HCT116 (cell line): ENCODE results near the gene EIF3A. TPM values are rescaled to one million over a fixed set of nuclear protein-coding genes. Genes with fewer than 3 reads are reported as not detected.

Experiments used
- ATAC-seq: fragments of 200-7000 bp; cut with Tn5 transposase; 2 replicates; pipeline ENCODE4 v1.9.1; 2020; ENCODE audit warnings: mild to moderate bottlenecking, moderate library complexity
- BruUV-seq: library from RNA; stranded (reverse); fragments of 400-500 nt; replicated peaks from 2 replicates; lab custom pipeline; 2021; lab: Mats Ljungman, UMichigan
- CTCF ChIA-PET: fragments of 300-600 bp; sonication (Branson Sonifier 250); formaldehyde crosslinking; loops from one replicate; lab custom pipeline; 2021; ENCODE audit warnings: antibody characterized with exemption; lab: Charles Lee
- POLR2A ChIA-PET: fragments of 300-600, 350-600 bp; sonication (Branson Sonifier 250); formaldehyde crosslinking; loops from one replicate; lab custom pipeline; 2021; ENCODE audit warnings: antibody characterized with exemption; lab: Charles Lee
- RAD21 ChIA-PET, 2 experiments: fragments of 300-600 bp; sonication (Branson Sonifier 250); formaldehyde crosslinking; loops; one replicate each; lab custom pipeline; 2023; ENCODE audit warnings: low total read pairs in 2 of 2; ENCODE audit not compliant: uncharacterized antibody in 2 of 2, unreplicated experiment in 2 of 2, low non-redundant PET in 1 of 2; lab: Charles Lee
- DNase-seq: peaks from one replicate; pipeline ENCODE4 v3.0.0-alpha.2; 2010; ENCODE audit warnings: low read depth, low spot score
- H2AFZ ChIP-seq: fragments of 200-600 bp; shearing (Covaris generic), sonication (generic); 2 replicates; pipeline ENCODE4 v1.6.1; 2017; ENCODE audit warnings: low read depth, mixed run types, mixed read lengths, antibody characterized with exemption, low read length; ENCODE audit not compliant: poor library complexity, severe bottlenecking
- H3K27ac ChIP-seq: 2 replicates; pipeline ENCODE4 v1.5.1; 2012; ENCODE audit warnings: low read depth, low read length
- H3K27me3 ChIP-seq: fragments of 200-600 bp; sonication (generic); 2 replicates; pipeline ENCODE4 v1.6.1; 2016; ENCODE audit warnings: mixed run types, low read length, mixed read lengths; ENCODE audit not compliant: insufficient read depth
- H3K36me3 ChIP-seq, 2 experiments: fragments of 200-500 bp in 1 of 2; fragments of 200-600 bp in 1 of 2; sonication (Bioruptor generic) in 1 of 2; sonication (generic) in 1 of 2; 2 replicates each; pipeline versions ENCODE4 v1.5.1 to v1.6.1; 2014 to 2016; ENCODE audit warnings: low read length in 2 of 2, inconsistent platforms in 1 of 2, mixed read lengths in 1 of 2, mixed run types in 1 of 2; ENCODE audit not compliant: insufficient read depth in 2 of 2, control insufficient read depth in 1 of 2
- H3K4me1 ChIP-seq, 2 experiments: fragments of 200-600 bp in 1 of 2; sonication (generic) in 1 of 2; 2 replicates each; pipeline versions ENCODE4 v1.5.1 to v1.6.1; 2012 to 2017; ENCODE audit warnings: low read length in 2 of 2, inconsistent platforms in 1 of 2, mild to moderate bottlenecking in 1 of 2, mixed read lengths in 1 of 2, mixed run types in 1 of 2, moderate library complexity in 1 of 2; ENCODE audit not compliant: insufficient read depth in 2 of 2, control insufficient read depth in 1 of 2
- H3K4me2 ChIP-seq: fragments of 200-600 bp; sonication (generic); 2 replicates; pipeline ENCODE4 v1.6.1; 2017; ENCODE audit warnings: mixed run types, low read length, mixed read lengths
- H3K4me3 ChIP-seq, 2 experiments: fragments of 200-600 bp in 1 of 2; sonication (generic) in 1 of 2; replicated peaks in 1 of 2; 2 replicates each; pipeline ENCODE4 v1.5.1; 2011 to 2016; ENCODE audit warnings: low read length in 2 of 2, control low read depth in 1 of 2, low read depth in 1 of 2, mild to moderate bottlenecking in 1 of 2, mixed read lengths in 1 of 2, mixed run types in 1 of 2
- H3K79me2 ChIP-seq: fragments of 200-600 bp; sonication (generic); 2 replicates; pipeline ENCODE4 v1.6.1; 2017; ENCODE audit warnings: mild to moderate bottlenecking, mixed run types, low read length, moderate library complexity, mixed read lengths; ENCODE audit not compliant: insufficient read depth
- H3K9ac ChIP-seq: fragments of 200-600 bp; sonication (generic); 2 replicates; pipeline ENCODE4 v1.6.1; 2016; ENCODE audit warnings: low read length, mixed read lengths
- H3K9me2 ChIP-seq: fragments of 200-600 bp; sonication (generic), shearing (Covaris generic); 2 replicates; pipeline ENCODE4 v1.6.1; 2017; ENCODE audit warnings: mixed run types, mild to moderate bottlenecking, moderate library complexity; ENCODE audit not compliant: insufficient read depth
- H3K9me3 ChIP-seq, 2 experiments: fragments of 200-500 bp in 1 of 2; fragments of 200-600 bp in 1 of 2; sonication (Bioruptor generic) in 1 of 2; sonication (generic) in 1 of 2; 2 replicates each; pipeline ENCODE4 v1.6.1; 2014 to 2017; ENCODE audit warnings: low read length in 2 of 2, mixed read lengths in 2 of 2, inconsistent platforms in 1 of 2, low read depth in 1 of 2, mild to moderate bottlenecking in 1 of 2, mixed run types in 1 of 2, moderate library complexity in 1 of 2; ENCODE audit not compliant: control insufficient read depth in 1 of 2, insufficient read depth in 1 of 2
- H4K20me1 ChIP-seq: fragments of 200-600 bp; sonication (generic), shearing (Covaris generic); 2 replicates; pipeline ENCODE4 v1.6.1; 2017; ENCODE audit warnings: mixed run types, mild to moderate bottlenecking, moderate library complexity; ENCODE audit not compliant: insufficient read depth
- ATF3 ChIP-seq: IDR thresholded peaks from 2 replicates; pipeline ENCODE4 v1.6.1; 2012
- EZH2phosphoT487 ChIP-seq: fragments of 200-600 bp; IDR thresholded peaks from 2 replicates; pipeline ENCODE4 v1.6.1; 2018; ENCODE audit warnings: antibody characterized with exemption, borderline replicate concordance
- POLR2A ChIP-seq: IDR thresholded peaks from 2 replicates; pipeline ENCODE4 v1.7.0; 2011; ENCODE audit warnings: borderline replicate concordance; ENCODE audit not compliant: insufficient read depth, insufficient read length; ENCODE audit errors: extremely low read depth
- POLR2AphosphoS5 ChIP-seq: IDR thresholded peaks from 2 replicates; pipeline ENCODE4 v1.6.1; 2011; ENCODE audit warnings: mild to moderate bottlenecking, low read depth, low read length, moderate library complexity
- YY1 ChIP-seq: IDR thresholded peaks from 2 replicates; pipeline ENCODE4 v1.6.1; 2011; ENCODE audit warnings: low read length, low read depth, moderate library complexity, mild to moderate bottlenecking; ENCODE audit not compliant: insufficient replicate concordance; ENCODE audit errors: extremely low read depth
- ZFX ChIP-seq: fragments of 450-650 bp; IDR thresholded peaks from 2 replicates; pipeline ENCODE4 v1.6.1; 2017
- intact Hi-C: fragments of 100-400 bp; cut with micrococcal nuclease; formaldehyde crosslinking; loops from 2 replicates; pipeline ENCODE4 v1.10.0; 2022
- total RNA-seq: library from RNA; stranded (reverse); gene quantifications from one replicate; pipeline ENCODE4 v1.2.1, GENCODE V29; 2021; ENCODE audit not compliant: unreplicated experiment

The EIF3A gene
- total RNA-seq, 1 experiment from 2014 or later, result 271 TPM

GRCh38 chr10:119104654-119105015 is 24.0 kb upstream of the EIF3A start:
- intact Hi-C loops, result loop anchor here (1.0 kb wide), 1 partner anchor 25 kb away; no protein-coding TSS in a partner anchor
- Histone ChIP-seq H3K27ac (peak overlapping the region; percentile 73), H3K4me1 (peaks cover 4 to 22% of the 10 kb centered on the region in 2 experiments), H3K9me2 (no peaks in the 10 kb centered on the region), H3K79me2 (peaks cover 12% of the 10 kb centered on the region), H3K4me3 (peak overlapping the region; percentile 82 to 90), H3K27me3 (no peaks in the 10 kb centered on the region), H3K9ac (peak overlapping the region; percentile 79), H2AFZ (no peak overlapping the region), H3K4me2 (peak overlapping the region; percentile 99), H4K20me1 (no peaks in the 10 kb centered on the region), H3K9me3 (no peaks in the 10 kb centered on the region), H3K36me3 (0 out of 4 replicates have a peak, but pooled peaks cover 0 to 2% of the 10 kb centered on the region in 2 experiments)
- ChIA-PET POLR2A (interaction anchor here (0.6 to 1.1 kb wide), 4 partner anchors 22 to 76 kb away, joined by 3 read pairs; no protein-coding TSS in a partner anchor), RAD21 (interaction anchor here in 1 of 2 experiments (0.6 kb wide), 1 partner anchor 441 kb away, joined by 3 read pairs; no protein-coding TSS in a partner anchor), CTCF (no interaction called here)
- TF ChIP-seq ATF3 (no peak), ZFX (0 out of 2 replicates have a peak, but pooled peaks have one; percentile 30)
- DNase-seq, result no peak
- BruUV-seq, result no TSS peak
- peak; percentile 39 for ATAC-seq

GRCh38 chr10:119103903-119104653 is 23.5 kb upstream of the EIF3A start, which contains the start of gene DENND10:
TSS of gene DENND10 (plus strand) at chr10:119104113. CDS start at chr10:119104143, 30 bp downstream.
- DNase-seq, result peak; percentile 73
- no TSS peak for BruUV-seq
- H3K79me2 ChIP-seq, result peaks cover 12% of the 10 kb centered on the region
- H3K9me2 ChIP-seq, result no peaks in the 10 kb centered on the region
- H3K36me3 ChIP-seq, result 0 out of 4 replicates have a peak, but pooled peaks cover 0 to 2% of the 10 kb centered on the region in 2 experiments
- H3K27ac ChIP-seq, result peak within 1 kb of the TSS; percentile 73
- H2AFZ ChIP-seq, result peak within 1 kb of the TSS; percentile 98
- H3K4me2 ChIP-seq, result peak within 1 kb of the TSS; percentile 99
- no peaks in the 10 kb centered on the region for H4K20me1 ChIP-seq
- ChIA-PET CTCF (interaction anchor here (0.6 to 1.1 kb wide), 2 partner anchors 10 to 34 kb away, joined by 3 read pairs; no protein-coding TSS in a partner anchor), POLR2A (interaction anchor here (0.6 to 1.4 kb wide), 6 partner anchors 13 to 76 kb away, joined by 3 to 5 read pairs (median 4); no protein-coding TSS in a partner anchor), RAD21 (interaction anchor here in 1 of 2 experiments (0.6 kb wide), 1 partner anchor 441 kb away, joined by 3 read pairs; no protein-coding TSS in a partner anchor)
- TF ChIP-seq POLR2AphosphoS5 (peak; percentile 99), POLR2A (peak; percentile 97), EZH2phosphoT487 (no peak), ZFX (peak; percentile 99), YY1 (peak; percentile 90)
- H3K9me3 ChIP-seq, result no peaks in the 10 kb centered on the region
- peak; percentile 87 for ATAC-seq
- peak within 1 kb of the TSS; percentile 79 for H3K9ac ChIP-seq
- peak within 1 kb of the TSS; percentile 82 to 90 for H3K4me3 ChIP-seq
- peaks cover 4 to 22% of the 10 kb centered on the region in 2 experiments for H3K4me1 ChIP-seq
- intact Hi-C loops, result loop anchor here (1.0 kb wide), 1 partner anchor 25 kb away; no protein-coding TSS in a partner anchor
- no peaks in the 10 kb centered on the region for H3K27me3 ChIP-seq
